GM19463 (cell line): ENCODE data around the gene MED27.

Source experiments
- ATAC-seq: cut with Tn5 transposase; IDR thresholded peaks from one replicate; pipeline ENCODE4 v1.9.1; 2021; ENCODE audit warnings: mild to moderate bottlenecking, moderate library complexity; ENCODE audit not compliant: unreplicated experiment

MED27 gene

DNA sequence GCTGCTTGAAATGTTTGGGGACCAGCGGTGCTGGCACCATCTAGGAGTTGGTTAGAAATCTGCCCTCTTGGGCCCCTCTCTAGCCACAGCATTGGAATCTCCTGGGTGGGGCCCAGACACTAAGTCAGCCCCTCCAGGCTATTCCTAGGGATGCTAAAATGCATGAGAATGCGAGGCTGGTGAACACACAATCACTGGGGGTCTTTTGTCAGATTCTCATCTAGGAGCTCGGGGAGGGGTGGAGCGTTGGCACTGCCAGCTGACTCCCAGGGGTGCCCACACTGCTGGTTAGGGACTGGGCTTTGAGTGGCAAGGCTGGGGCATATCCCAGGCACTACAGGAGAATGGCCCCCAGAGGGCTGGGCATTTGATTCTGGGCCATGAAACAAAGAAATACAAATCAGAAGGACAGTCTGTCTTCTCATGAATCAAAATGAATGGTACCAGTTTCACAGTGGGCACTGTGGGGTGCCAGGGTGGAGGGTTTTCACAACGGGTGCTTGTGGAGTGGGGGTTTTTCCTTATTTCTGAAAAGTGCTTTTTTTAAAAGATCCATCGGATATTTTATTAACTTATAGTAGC lies 212.0 kb downstream of the MED27 start:
- ATAC-seq: no peak

DNA sequence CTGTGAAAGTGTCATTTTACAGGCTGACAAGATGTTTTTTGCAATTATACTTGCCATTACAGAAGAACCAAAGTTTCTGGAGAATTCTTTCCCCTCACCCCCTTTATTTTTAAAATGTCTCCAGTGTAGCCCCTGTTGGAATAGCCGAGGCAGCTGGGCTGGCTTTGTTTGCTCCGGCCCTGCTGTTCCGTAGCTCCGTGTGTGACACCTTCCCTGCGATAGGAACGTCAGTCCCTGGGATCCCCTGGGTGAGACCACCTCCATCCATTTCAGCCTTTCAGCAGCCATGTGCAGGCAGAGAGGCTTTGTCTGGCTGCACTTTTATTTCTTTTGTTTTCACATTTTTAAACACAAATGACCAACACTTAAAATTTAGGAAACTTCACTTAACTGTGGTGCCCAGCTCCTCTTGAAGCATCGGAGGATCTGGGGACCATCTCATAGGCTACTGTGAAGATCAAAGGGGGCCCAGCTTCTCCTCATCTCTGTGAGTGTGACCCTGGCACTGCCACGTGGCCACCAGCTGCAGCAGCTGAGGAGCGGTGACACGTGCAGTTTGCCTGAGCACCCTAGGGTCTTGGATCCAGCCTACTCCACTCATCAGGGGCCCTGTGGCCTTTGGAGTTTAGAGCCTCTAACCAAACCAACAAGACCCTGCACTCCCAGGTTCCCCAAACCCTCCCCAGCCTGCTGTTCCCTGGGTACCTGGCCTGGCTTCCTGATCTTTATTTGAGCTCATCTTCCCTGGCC lies 214.0 kb downstream of the MED27 start:
- ATAC-seq: no peak

DNA sequence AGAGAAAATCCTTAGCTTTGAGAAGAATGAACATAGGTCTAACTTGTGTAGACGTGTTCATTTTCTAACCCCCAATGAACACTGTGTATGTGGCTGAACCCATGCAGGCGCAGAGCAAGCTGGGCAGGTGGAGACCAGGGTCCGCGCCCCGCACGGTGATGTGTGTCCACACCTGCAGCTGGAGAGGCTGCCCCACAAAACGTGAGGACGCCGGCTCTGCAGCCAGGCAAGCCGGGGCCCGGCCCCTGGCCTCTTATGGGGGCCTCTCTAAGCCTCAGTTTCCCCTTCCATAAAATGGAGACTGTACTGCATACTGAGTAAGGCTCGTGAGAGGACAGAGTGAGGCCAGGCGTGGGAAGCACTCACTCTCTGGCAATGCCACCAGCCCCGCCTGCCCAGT lies 215.1 kb downstream of the MED27 start:
- ATAC-seq: no peak

DNA sequence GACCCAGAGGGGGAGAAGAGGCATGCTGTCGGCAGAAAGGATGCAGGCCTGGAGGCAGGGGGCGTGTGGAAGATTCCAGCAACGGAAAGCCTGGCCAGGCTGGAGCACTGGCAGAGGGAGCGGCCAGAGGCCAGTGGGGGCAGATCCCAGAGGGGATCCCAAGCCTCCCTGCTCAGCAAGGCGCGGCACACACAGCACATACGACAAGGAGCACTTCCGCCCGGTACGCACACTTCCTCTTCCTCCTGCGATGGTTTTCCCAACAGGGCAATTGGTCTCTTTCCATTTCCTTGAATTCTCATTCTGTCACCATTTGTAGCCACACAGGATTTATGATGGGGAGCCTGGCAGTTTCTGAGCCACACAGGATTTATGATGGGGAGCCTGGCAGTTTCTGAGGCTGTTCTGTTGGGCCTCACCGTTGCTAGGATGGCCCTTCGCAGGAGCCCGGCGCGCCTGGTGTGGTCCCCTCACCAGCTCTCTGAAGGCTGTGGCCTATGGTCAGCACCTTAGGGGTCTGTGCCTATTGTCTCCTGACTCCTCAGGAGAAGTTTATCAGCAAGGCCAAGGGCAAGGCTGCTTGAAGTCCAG lies 216.3 kb downstream of the MED27 start:
- no peak for ATAC-seq

DNA sequence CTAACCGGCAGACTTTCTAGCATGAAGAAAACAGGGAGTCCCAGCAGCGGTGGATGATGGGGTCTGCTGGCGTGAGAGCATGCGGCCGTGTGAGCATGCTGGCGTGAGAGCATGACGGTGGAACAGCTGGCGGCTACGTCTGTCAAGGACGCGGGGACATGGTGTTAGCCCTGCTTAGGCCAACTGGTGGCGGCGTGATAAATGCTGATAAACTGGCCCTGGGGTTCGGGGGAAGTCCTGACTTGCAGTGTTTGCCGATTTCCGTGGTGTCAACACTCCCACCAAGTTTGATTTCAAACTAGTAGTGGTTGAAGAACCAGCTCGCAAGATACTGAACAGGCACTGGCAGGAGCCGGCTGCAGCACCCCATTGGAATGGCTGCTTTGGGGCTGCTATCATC lies 217.4 kb downstream of the MED27 start:
- no peak for ATAC-seq

DNA sequence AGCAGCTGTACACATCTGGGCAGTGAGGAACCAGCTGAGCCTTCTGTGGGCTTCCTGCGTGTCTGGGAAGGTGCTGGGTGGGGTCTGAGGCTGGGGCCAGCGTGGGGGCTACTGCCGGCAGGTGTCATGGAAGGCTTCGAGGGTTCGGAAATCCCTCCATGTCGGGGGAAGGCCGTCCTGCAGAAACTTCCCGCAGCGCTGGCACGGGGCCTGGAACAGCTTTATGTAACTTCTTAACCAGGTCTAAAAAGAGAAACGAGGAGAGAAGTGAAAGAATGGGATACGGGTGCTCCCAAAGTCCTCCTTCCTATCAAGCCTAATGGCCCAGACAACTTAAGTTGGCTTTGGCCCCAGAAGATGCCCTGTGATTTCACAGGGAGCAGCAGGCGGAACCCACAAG lies 219.2 kb downstream of the MED27 start:
- ATAC-seq: no peak

DNA sequence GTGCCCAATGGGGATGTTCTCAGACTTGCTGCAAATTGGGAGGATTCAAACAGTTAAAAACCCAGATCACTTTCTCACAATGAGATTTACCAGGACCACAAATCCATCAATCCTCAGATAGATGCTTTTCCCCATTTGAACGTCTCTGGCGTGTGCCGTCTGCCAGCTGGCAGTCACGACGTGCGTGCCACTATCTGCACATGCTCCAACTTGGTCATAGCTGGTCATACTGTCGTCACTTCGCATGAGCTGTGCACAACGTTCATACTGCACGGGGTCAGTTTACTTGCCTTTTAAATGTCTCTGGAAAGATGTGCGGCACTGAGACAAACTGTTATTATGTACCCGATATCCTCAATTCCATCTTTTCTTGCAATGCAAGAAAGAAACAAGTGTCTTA lies 221.5 kb downstream of the MED27 start:
- ATAC-seq: no peak

DNA sequence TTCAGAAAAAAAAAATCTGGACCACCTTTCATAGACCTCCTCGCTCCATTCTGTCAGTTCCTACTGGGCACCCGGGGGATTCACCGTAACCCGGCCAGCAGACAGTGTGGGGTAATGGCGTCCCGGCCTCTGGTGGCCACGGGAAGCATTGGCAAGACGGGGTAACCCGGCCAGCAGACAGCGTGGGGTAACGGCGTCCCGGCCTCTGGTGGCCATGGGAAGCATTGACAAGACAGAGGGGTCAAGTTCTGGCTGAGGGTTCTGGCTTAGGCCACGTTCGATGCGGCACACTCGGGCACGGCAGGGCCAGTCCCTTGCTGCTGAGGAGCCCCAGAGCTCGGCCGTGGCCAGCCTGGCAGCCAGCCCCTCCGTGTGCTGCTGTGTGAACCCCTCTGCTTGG lies 223.6 kb downstream of the MED27 start:
- no peak for ATAC-seq

DNA sequence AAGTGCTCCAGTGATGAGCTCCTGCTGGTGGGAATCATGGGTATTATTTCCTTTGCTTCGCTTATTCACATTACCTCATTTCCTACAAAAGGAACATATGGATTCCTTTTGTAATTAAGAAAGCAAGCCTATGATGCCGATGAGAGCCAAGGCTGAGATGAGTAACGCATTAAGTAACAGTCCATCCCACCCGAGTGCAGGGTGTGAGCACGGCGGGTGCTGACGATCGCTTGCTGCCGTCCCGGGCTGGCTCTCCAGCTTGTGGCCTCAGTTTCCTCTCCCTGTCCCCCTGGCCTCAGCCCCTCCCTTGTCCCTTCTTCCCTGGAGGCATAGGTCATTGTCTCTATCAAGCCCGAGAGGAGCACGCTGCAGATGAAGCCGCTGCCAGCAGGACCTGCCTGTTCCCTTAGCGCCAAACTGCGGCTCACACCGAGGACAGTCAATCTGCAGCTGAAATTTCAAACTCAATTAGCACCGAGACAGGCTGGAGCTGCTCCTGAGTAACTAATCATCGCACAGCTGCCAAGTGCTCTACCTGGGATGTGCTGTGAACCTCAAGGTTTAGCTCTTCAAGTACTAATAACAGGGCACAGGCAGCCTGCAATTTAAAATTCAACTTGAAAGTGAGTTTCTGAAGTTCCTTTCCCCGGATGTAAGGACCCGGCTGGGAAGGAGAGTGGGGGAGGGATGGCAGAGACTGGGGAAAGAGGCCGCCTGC lies 224.6 kb downstream of the MED27 start:
- no peak for ATAC-seq

DNA sequence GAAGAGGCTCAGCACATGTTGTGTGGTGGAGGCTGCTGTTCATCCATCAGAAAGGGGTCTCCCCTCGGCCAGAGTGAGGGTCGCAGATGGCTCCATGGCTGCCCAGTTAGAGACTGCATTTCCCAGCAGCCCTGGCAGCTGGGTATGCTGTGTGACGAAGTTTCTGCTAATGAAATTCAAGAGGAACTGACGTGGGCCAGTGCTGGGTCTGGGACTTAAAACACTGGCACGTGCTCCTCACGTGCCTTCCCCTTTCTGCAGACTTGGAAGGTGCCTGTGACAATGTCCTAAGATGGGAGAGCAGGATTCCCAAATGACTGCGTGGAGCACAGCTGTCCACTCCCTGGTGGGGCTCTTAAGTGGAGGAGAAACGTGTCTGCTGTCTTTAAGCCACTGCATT lies 225.3 kb downstream of the MED27 start:
- ATAC-seq: no peak

DNA sequence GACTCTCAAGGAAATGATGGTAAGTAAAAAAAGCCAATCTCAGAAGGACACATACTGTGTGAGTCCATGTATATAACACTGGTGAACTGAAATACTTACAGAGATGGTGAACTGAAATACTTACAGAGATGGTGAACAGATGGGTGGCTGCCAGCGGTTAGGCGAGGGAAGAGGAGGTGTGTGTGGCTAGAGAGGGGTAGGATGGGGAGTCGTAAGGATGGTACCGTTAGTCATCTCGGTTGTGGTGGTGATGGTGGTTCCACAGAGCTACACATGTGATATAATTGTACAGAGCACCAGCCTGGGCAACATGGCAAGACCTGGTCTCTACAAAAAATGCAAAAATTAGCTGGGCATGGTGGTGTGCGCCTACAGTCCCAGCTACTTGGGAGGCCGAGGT lies 226.2 kb downstream of the MED27 start:
- ATAC-seq: no peak

DNA sequence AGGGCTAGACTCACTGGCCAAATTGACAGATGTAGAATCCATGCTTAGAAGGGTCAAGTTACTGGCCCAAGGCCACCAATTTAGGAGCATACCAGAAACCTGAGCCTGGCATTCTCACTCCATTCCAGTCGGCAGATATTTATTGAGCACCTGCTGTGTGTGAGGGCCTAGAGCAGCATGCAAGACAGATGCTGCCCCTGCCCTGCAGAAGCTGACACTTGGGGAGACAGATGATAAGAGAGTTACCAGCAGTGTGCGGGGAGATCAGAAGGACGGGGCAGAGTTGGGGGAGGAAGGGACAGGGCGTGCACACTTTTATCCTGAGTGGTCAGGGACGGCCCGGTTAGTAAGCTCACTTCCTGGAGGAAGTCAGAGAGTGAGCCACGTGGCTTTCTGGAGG lies 228.3 kb downstream of the MED27 start:
- ATAC-seq: no peak

DNA sequence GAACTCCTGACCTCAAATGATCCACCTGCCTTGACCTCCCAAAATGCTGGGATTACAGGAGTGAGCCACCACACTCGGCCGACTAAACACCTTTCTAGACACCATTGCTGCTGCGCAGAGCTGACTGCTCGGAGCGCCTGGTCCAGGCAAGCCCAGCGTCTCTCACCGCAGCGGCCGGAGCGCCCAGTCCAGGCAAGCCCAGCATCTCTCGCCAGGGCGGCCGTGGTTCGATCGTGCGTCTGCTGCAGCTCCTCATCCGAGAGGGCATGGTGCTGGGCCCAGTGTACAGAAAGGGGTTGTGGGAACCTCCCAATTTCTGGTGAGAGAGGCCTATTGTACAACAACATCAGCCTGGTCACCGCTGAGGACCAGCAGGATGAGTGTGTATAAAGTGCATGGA lies 230.3 kb downstream of the MED27 start:
- no peak for ATAC-seq

DNA sequence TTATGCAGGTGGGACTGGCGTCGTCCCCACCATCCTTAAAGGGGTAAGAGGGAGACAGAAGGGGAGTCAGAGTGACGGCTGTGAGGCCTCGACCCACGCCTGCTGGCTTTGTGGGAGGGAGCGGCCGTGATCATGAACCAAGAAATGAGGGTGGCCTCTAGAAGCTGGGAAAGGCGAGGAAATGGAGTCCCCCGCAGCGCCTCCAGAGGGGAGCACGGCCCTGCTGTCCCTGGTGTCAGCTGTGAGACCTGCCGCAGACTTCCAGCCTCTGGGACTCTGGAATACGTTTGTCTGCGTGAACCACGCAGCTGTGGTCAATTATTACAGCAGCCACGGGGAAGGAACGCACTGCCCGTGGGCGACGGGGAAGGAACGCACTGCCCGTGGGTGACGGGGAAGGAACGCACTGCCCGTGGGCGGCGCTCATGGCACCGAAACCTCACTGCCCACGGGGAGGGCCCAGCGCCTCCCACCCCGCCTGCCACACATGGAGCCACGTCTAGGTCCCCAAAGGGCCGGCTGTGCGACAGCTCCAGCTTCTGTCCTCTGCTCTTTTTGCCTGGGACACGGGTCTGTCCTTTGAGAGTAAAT lies 231.0 kb downstream of the MED27 start:
- no peak for ATAC-seq

DNA sequence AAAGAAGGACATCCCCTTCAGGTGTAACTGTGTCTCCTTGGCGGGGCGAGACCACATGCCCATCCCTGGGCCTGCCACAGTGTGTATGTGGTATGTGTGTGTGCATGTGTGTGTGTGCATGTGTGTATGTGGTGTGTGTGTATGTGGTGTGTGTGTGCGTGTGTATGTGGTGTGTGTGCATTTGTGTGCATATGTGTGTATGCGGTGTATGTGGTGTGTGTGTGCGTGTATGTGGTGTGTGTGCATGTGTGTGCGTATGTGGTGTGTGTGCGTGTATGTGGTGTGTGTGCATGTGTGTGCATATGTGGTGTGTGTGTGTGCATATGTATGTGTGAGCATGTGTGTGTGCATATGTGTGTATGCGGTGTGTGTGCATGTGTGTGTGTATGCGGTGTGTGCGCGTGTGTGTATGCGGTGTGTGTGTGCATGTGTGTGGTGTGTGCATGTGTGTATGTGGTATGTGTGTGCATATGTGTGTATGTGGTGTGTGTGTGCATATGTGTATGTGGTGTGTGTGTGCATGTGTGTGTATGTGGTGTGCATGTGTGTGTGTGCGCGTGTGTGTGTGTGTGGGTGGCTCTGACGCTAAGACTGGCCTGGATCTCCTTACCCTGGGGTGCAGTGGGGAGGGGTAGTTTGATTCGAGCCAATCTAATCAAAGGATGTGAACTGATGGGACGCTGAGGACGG lies 231.9 kb downstream of the MED27 start:
- ATAC-seq: no peak

DNA sequence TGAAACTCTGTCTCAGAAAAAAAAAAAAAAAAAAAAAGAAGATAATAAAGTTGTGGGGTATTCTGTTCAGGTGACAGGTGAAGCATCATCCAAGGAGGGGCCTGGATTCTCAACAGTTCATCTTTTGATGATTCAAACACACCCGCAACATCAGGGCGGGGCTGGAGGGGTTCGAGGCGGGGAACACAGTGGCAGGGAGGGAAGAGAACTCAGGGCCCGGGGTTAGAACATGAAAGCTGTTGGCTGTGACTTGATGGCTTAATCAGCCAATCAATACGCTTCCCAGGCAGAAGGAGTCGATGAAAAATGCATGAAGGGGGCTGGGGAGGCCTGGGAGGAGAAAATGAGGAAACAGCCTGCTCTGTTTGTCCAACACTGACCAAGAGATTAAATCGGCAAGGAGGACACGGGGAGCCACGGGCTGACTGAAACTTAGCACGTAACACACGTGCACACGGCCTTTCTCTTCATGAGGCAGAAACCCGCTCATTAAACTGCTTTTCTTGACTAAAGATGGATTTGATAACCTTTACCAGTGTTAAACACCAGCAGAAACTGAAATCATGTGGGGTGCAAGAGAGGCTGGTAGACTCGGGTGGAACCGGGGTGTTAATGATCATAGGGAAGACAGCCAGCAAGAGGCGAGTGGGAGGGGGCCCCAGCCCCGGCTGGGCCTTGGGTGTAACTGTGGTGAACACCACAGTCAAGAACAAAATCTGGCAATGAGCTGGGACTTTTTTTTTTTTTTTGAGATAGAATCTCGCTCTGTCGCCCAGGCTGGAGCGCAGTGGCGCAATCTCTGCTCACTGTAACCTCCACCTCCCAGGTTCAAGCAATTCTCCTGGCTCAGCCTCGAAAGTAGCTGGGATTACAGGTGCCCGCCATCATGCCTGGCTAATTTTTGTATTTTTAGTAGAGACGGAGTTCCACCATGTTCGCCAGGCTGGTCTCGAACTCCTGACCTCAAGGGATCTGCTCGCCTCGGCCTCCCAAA lies 234.1 kb downstream of the MED27 start:
- ATAC-seq: no peak

DNA sequence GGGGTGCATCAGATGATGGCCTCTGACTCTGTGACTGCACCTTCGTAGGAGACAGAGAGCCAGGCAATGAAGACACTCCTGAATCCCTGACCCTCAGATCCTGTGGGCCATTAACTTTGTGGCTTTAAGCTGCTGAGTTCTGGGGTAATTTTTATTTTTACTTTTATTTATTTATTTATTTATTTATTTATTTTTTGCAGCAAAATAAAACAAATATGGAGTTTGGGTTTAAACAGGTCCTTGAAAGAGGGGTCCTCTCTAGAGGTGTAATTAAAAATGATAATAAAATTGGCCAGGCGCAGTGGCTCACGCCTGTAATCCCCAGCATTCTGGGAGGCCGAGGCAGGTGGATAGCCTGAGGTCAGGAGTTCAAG lies 234.9 kb downstream of the MED27 start:
- ATAC-seq: no peak

DNA sequence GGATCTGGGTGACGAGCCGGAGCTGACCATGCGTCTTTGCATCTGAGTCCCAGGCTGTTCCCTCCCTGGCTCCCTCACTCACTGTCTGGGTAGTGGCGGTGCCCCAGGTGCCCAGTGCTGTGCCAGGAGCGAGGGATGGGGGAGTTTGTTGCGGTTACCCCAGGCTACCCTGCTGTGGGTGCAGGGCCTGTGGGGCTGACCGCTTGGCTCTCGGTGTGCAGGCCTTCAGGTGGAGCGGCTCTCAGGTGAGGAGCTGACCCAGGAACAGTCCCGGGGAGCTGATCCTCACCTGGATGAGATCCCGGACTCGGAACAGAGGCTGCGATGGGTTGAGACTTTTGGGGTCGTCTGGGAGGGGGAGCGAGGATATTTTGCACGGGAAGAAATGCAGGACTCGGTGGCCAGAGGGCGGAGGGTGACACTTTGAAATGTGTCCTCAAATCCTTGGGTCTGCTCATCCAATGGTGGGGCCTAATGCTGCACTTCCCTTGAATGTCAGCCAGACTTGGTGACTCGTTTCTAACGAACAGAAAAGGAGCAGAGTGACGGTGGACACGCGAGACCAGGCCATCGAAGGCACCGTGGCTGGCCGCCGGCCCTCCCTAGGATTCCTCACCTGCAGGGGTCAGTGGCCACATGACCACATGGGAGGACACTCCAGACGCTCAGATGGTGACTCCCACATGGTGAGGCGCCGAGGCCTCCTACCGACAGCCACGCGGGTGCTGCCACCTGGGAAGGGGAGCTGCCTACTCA lies 235.5 kb downstream of the MED27 start:
- no peak for ATAC-seq

DNA sequence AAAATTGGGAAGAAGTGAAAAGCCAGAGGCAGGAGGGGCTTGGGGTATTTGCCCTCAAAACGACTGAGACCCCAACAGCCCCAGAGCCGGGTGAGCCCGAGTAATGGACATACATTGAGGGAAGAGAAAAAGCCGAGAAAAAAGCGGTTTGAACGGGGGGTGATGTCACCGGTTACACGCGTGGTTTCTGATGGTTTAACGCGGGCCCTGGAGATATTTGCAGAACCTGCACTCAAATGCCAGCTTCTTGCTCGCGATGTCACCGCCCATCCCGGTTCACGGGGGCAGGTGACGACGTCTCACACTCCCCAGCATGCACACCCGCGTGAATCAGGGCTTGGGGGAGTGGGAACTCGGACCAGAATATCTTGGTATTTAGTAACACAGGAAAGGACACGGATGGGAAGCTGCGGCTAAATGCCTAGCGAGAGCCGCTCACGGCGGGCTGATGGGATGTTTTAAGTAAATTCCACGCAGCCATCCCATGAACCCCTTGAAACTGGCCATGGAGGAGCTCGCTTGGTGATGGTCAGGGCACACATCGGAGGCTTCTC lies 237.8 kb downstream of the MED27 start:
- ATAC-seq: no peak
